ENCODE results near the gene VWA7.
"Not testable (repeated sequence)": the region's sequence is repeated elsewhere in the genome, so short reads cannot be mapped to it uniquely, and the experiment has no call there.

VWA7 gene

GRCh38 chr6:31815025-31815838, 38.1 kb upstream of the VWA7 start, which contains the start of the genes HSPA1A and HSPA1L:
TSS of gene HSPA1A (plus strand) at chr6:31815543. CDS start at chr6:31815757, 214 bp downstream.
TSS of gene HSPA1L (minus strand) at chr6:31815283. CDS start at chr6:31811972, 3,311 bp downstream.
- no peak; the same call in 1 of the 2 replicates for TF ChIP-seq JUND (IDR thresholded peaks at IDR 0.05; ENCODE audit: low read depth)

GRCh38 chr6:31814677-31815024, 37.5 kb upstream of the VWA7 start:
- in situ Hi-C loops (cut with HindIII; ENCODE audit: low pct_unique_long_range_greater_than_20kb, low sequenced_read_pairs) = no loop called here
- TF ChIP-seq JUND (IDR thresholded peaks at IDR 0.05; ENCODE audit: low read depth) = no peak
- DNase-seq (ENCODE audit: low read depth in 1 of 2, low spot score in 1 of 2) = peak; percentile 86 to 99

More at GRCh38 chr6:31815025-31815838, 38.1 kb upstream of the VWA7 start, which contains the start of the genes HSPA1A and HSPA1L:
- peak; percentile 91 to 99 for DNase-seq (ENCODE audit: low read depth in 1 of 2, low spot score in 1 of 2)
- in situ Hi-C loops (cut with HindIII; ENCODE audit: low pct_unique_long_range_greater_than_20kb, low sequenced_read_pairs) = no loop called here

- no peak for DNase-seq (ENCODE audit: low read depth in 1 of 2, low spot score in 1 of 2)
- in situ Hi-C loops (cut with HindIII; ENCODE audit: low pct_unique_long_range_greater_than_20kb, low sequenced_read_pairs) = no loop called here
- TF ChIP-seq JUND (IDR thresholded peaks at IDR 0.05; ENCODE audit: low read depth) = no peak
Measured at GRCh38 chr6:31813465-31813849, 36.3 kb upstream of the VWA7 start.

DNA sequence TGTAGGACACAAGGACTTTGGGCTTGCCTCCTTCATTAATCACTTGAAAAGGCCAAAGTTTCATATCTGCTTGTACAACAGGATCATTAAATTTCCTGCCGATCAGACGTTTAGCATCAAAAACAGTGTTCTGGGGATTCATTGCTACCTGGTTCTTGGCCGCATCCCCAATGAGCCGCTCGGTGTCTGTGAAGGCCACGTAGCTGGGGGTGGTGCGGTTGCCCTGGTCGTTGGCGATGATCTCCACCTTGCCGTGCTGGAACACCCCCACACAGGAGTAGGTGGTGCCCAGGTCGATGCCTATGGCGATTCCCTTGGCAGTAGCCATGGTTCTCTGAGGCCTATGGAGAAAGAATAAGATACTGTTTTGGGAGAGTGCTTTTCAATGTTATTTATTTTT, 34.5 kb upstream of the VWA7 start:
- in situ Hi-C loops (cut with HindIII; ENCODE audit: low pct_unique_long_range_greater_than_20kb, low sequenced_read_pairs) = no loop called here
- DNase-seq (ENCODE audit: low read depth in 1 of 2, low spot score in 1 of 2) = no peak
- TF ChIP-seq JUND (IDR thresholded peaks at IDR 0.05; ENCODE audit: low read depth) = no peak

GRCh38 chr6:31808599-31808998, 31.5 kb upstream of the VWA7 start:
- DNase-seq (ENCODE audit: low read depth in 1 of 2, low spot score in 1 of 2); in situ Hi-C loops (cut with HindIII; ENCODE audit: low pct_unique_long_range_greater_than_20kb, low sequenced_read_pairs): not testable (repeated sequence)

GRCh38 chr6:31806470-31807272, 29.5 kb upstream of the VWA7 start, which contains the start of gene LSM2:
TSS of gene LSM2 (minus strand) at chr6:31806966. CDS start at chr6:31806757, 209 bp downstream.
- TF ChIP-seq JUND (IDR thresholded peaks at IDR 0.05; ENCODE audit: low read depth) = no peak
- in situ Hi-C loops (cut with HindIII; ENCODE audit: low pct_unique_long_range_greater_than_20kb, low sequenced_read_pairs) = no loop called here
- peak; percentile 94 to 97 for DNase-seq (ENCODE audit: low read depth in 1 of 2, low spot score in 1 of 2)

DNA sequence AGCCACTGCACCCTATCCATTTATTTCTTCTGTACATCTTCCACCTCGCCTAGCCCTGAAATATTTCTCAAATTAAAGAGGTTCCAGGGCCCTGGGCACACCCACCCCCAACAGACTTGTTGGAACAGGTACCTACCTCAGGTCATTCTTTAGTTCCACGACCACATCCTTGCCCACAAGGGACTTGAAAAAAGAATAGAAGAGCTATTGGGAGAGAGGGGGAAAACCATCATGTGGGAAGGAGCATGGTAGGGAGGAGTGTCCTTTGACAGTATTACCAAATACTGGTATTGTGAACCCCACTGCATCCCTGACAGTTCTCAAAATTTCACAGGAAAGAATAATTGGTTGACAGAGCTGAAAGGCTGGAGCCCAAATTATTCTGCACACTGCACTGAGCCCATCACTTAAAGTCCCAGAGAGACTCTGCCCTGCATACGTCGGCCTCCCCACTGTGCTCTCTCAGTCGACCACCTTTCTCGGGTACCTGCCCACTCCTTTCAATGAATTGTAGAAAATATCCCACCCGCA, 28.9 kb upstream of the VWA7 start:
- in situ Hi-C loops (cut with HindIII; ENCODE audit: low pct_unique_long_range_greater_than_20kb, low sequenced_read_pairs) = no loop called here
- DNase-seq (ENCODE audit: low read depth in 1 of 2, low spot score in 1 of 2) = no peak
- TF ChIP-seq JUND (IDR thresholded peaks at IDR 0.05; ENCODE audit: low read depth) = no peak

DNA sequence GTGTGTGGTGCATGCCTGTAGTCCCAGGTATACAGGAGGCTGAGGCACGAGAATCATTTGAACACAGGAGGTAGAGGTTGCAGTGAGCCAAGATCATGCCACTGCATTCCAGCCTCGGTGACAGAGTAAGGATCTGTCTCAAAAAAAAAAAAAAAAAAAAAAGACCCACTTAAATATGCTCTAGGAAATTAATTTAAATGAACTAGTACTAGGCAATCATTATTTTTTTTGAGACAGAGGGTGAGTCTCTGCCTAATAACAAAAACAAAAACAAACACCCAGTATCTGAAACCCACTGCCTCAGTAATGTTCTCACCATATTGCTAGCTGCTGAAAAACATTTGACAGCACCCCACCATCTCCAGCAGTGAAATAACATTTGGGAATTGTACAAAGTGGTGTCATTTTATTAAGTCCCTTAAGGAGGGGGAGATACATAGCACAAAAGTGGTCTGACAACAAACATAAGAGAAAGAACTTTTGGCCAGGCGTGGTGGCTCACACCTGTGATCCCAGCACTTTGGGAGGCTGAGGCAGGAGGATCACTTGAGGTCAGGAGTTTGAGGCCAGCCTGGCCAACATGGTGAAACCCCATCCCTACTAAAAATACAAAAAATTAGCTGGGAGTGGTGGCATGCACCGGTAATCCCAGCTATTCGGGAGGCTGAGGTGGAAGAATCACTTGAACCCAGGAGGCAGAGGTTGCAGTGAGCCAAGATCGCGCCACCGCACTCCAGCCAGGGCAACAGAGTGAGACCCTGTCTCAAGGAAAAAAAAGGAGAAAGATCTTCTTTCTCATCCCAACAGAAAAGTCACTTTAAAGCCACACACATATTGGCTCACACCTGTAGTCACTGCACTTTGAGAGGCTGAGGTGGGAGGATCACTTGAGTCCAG, 24.2 kb upstream of the VWA7 start:
- in situ Hi-C loops (cut with HindIII; ENCODE audit: low pct_unique_long_range_greater_than_20kb, low sequenced_read_pairs) = not testable (repeated sequence)

GRCh38 chr6:31799781-31800180, 22.7 kb upstream of the VWA7 start:
- in situ Hi-C loops (cut with HindIII; ENCODE audit: low pct_unique_long_range_greater_than_20kb, low sequenced_read_pairs) = no loop called here
- no peak for DNase-seq (ENCODE audit: low read depth in 1 of 2, low spot score in 1 of 2)

More for the DNA sequence above, 24.2 kb upstream of the VWA7 start:
- DNase-seq (ENCODE audit: low read depth in 1 of 2, low spot score in 1 of 2) = not testable (repeated sequence)

DNA sequence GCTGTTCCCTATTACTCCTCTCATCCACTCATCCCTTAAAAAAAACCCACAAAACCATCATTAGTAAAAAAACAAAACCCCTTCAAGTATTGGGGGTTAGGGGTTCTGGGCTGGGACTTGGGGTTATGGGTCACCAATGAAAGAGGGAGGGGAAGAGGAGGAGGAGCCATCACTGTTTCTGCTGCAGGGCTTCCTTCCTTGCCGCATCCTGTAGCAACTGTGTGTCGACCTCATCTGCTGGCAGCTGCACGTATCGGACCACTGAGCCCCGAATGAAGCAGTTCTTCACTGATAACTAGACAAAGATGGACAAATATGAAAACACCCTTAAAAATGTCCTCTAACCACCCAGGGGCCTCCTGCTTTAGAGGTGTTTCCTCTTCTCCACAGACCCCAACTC, 20.5 kb upstream of the VWA7 start:
- no peak for TF ChIP-seq JUND (IDR thresholded peaks at IDR 0.05; ENCODE audit: low read depth)
- in situ Hi-C loops (cut with HindIII; ENCODE audit: low pct_unique_long_range_greater_than_20kb, low sequenced_read_pairs) = no loop called here
- DNase-seq (ENCODE audit: low read depth in 1 of 2, low spot score in 1 of 2) = no peak

More at GRCh38 chr6:31799781-31800180, 22.7 kb upstream of the VWA7 start:
- no peak for TF ChIP-seq JUND (IDR thresholded peaks at IDR 0.05; ENCODE audit: low read depth)

GRCh38 chr6:31796993-31797385, 19.9 kb upstream of the VWA7 start:
- in situ Hi-C loops (cut with HindIII; ENCODE audit: low pct_unique_long_range_greater_than_20kb, low sequenced_read_pairs) = no loop called here
- DNase-seq (ENCODE audit: low read depth in 1 of 2, low spot score in 1 of 2) = no peak
- TF ChIP-seq JUND (IDR thresholded peaks at IDR 0.05; ENCODE audit: low read depth) = no peak
